Mesendoderm (in vitro differentiated cells): ENCODE data around the gene DLG5.
A peak's percentile ranks its signal among the peaks of the same experiment; 100 is the strongest.

ENCODE experiments used
- DNase-seq: peaks from one replicate; pipeline ENCODE4 v3.0.0; 2013
- H2AK5ac ChIP-seq: 2 replicates; pipeline ENCODE4 v1.6.1; 2013; ENCODE audit warnings: low read length, inconsistent platforms
- H2BK120ac ChIP-seq: 2 replicates; pipeline ENCODE4 v1.6.1; 2013; ENCODE audit warnings: low read depth, mild to moderate bottlenecking, low read length, moderate library complexity, mixed read lengths
- H2BK15ac ChIP-seq: replicated peaks from 2 replicates; pipeline ENCODE4 v1.6.1; 2013; ENCODE audit warnings: low read depth, mild to moderate bottlenecking, moderate library complexity
- H2BK5ac ChIP-seq: 2 replicates; pipeline ENCODE4 v1.6.1; 2013; ENCODE audit warnings: low read length, inconsistent platforms
- H3K18ac ChIP-seq: 2 replicates; pipeline ENCODE4 v1.6.1; 2013; ENCODE audit warnings: mild to moderate bottlenecking, low read length, mixed read lengths
- H3K23ac ChIP-seq: one replicate; pipeline ENCODE4 v1.6.1; 2013; ENCODE audit warnings: low read length
- H3K27ac ChIP-seq: 2 replicates; pipeline ENCODE4 v1.5.1; 2013; ENCODE audit warnings: low read depth, mild to moderate bottlenecking, inconsistent platforms, low read length, moderate library complexity
- H3K27me3 ChIP-seq: 2 replicates; pipeline ENCODE4 v1.6.1; 2013; ENCODE audit warnings: low read length, control low read depth, mild to moderate bottlenecking, inconsistent platforms; ENCODE audit not compliant: insufficient read depth, poor library complexity
- H3K36me3 ChIP-seq: 2 replicates; pipeline ENCODE4 v1.6.1; 2013; ENCODE audit warnings: low read length, inconsistent platforms; ENCODE audit not compliant: control insufficient read depth, insufficient read depth
- H3K4ac ChIP-seq: one replicate; pipeline ENCODE4 v1.6.1; 2013; ENCODE audit warnings: low read depth, mild to moderate bottlenecking, low read length, moderate library complexity
- H3K4me1 ChIP-seq: 2 replicates; pipeline ENCODE4 v1.6.1; 2013; ENCODE audit warnings: low read depth, low read length, inconsistent platforms; ENCODE audit not compliant: control insufficient read depth
- H3K4me2 ChIP-seq: 2 replicates; pipeline ENCODE4 v1.6.1; 2013; ENCODE audit warnings: low read length
- H3K4me3 ChIP-seq: 2 replicates; pipeline ENCODE4 v1.5.1; 2013; ENCODE audit warnings: mild to moderate bottlenecking, low read length
- H3K56ac ChIP-seq: one replicate; pipeline ENCODE4 v1.6.1; 2013; ENCODE audit warnings: low read length
- H3K79me1 ChIP-seq: 2 replicates; pipeline ENCODE4 v1.6.1; 2013; ENCODE audit warnings: low read length, inconsistent platforms
- H3K79me2 ChIP-seq: 2 replicates; pipeline ENCODE4 v1.6.1; 2013; ENCODE audit warnings: mild to moderate bottlenecking, low read length; ENCODE audit not compliant: control insufficient read depth, insufficient read depth
- H3K9ac ChIP-seq: 2 replicates; pipeline ENCODE4 v1.6.1; 2013; ENCODE audit warnings: low read length, inconsistent platforms
- H4K5ac ChIP-seq: one replicate; pipeline ENCODE4 v1.6.1; 2013; ENCODE audit warnings: low read length
- H4K8ac ChIP-seq: one replicate; pipeline ENCODE4 v1.6.1; 2013; ENCODE audit warnings: low read depth, mild to moderate bottlenecking, control low read depth, low read length, moderate library complexity
- WGBS: extraction: QIAGEN DNeasy Blood & Tissue Kit; methylation state at CpG from one replicate; pipeline ENCODE4 v1.1.7; 2013; ENCODE audit warnings: low lambda C conversion rate, missing lambda C conversion rate; ENCODE audit not compliant: insufficient coverage; ENCODE audit errors: extremely low coverage; 5-methylcytosine and 5-hydroxymethylcytosine counted together

Gene DLG5

GRCh38 chr10:77892761-77893160 is 33.8 kb downstream of the DLG5 start:
- H3K27ac ChIP-seq, result no peak overlapping the region
- H3K18ac ChIP-seq, result no peak overlapping the region
- H2BK15ac ChIP-seq, result no peak overlapping the region
- H3K4ac ChIP-seq, result no peak overlapping the region
- H3K79me1 ChIP-seq, result peaks cover 28% of the 10 kb centered on the region
- H3K79me2 ChIP-seq, result peaks cover 88% of the 10 kb centered on the region
- no peak for DNase-seq
- no peak overlapping the region for H3K4me2 ChIP-seq
- no peak overlapping the region for H2AK5ac ChIP-seq
- no peak overlapping the region for H3K23ac ChIP-seq
- no peak overlapping the region for H3K9ac ChIP-seq
- H3K27me3 ChIP-seq, result no peaks in the 10 kb centered on the region
- H3K36me3 ChIP-seq, result no peaks in the 10 kb centered on the region
- H2BK5ac ChIP-seq, result no peak overlapping the region
- no CpG with 5 or more reads among the region's 5 CpGs for WGBS
- H3K4me1 ChIP-seq, result peaks cover 30% of the 10 kb centered on the region
- H4K8ac ChIP-seq, result no peak overlapping the region
- H2BK120ac ChIP-seq, result no peak overlapping the region
- H3K56ac ChIP-seq, result peak overlapping the region; percentile 56
- H3K4me3 ChIP-seq, result no peak overlapping the region
- no peak overlapping the region for H4K5ac ChIP-seq

GRCh38 chr10:77892021-77892739 is 34.4 kb downstream of the DLG5 start:
- H3K36me3 ChIP-seq, result no peaks in the 10 kb centered on the region
- H3K9ac ChIP-seq, result no peak overlapping the region
- H3K56ac ChIP-seq, result peak overlapping the region; percentile 20
- H3K4me2 ChIP-seq, result no peak overlapping the region
- H3K4me3 ChIP-seq, result no peak overlapping the region
- no peak overlapping the region for H3K18ac ChIP-seq
- H3K23ac ChIP-seq, result no peak overlapping the region
- H2BK5ac ChIP-seq, result no peak overlapping the region
- peaks cover 91% of the 10 kb centered on the region for H3K79me2 ChIP-seq
- whole genome bisulfite sequencing, result no CpG with 5 or more reads among the region's 8 CpGs
- no peaks in the 10 kb centered on the region for H3K27me3 ChIP-seq
- H2BK120ac ChIP-seq, result no peak overlapping the region
- H2BK15ac ChIP-seq, result no peak overlapping the region
- H3K4me1 ChIP-seq, result peaks cover 32% of the 10 kb centered on the region
- H3K27ac ChIP-seq, result peak overlapping the region; percentile 46
- no peak for DNase-seq
- no peak overlapping the region for H4K8ac ChIP-seq
- H3K79me1 ChIP-seq, result peaks cover 29% of the 10 kb centered on the region
- H2AK5ac ChIP-seq, result no peak overlapping the region
- no peak overlapping the region for H3K4ac ChIP-seq
- no peak overlapping the region for H4K5ac ChIP-seq

GRCh38 chr10:77890097-77890496 is 36.5 kb downstream of the DLG5 start:
- DNase-seq, result peak; percentile 94
- Histone ChIP-seq H3K4me2 (no peak overlapping the region), H2BK120ac (no peak overlapping the region), H3K4me3 (no peak overlapping the region), H3K27me3 (no peaks in the 10 kb centered on the region), H2AK5ac (no peak overlapping the region), H3K27ac (no peak overlapping the region), H3K36me3 (no peaks in the 10 kb centered on the region), H3K18ac (no peak overlapping the region), H3K4me1 (peaks cover 37% of the 10 kb centered on the region), H2BK5ac (no peak overlapping the region), H4K5ac (no peak overlapping the region), H3K9ac (no peak overlapping the region), H3K56ac (no peak overlapping the region), H3K23ac (no peak overlapping the region), H3K79me1 (peaks cover 37% of the 10 kb centered on the region), H2BK15ac (no peak overlapping the region), H3K79me2 (peaks cover 97% of the 10 kb centered on the region), H3K4ac (no peak overlapping the region), H4K8ac (no peak overlapping the region)
- WGBS, result no CpG with 5 or more reads among the region's 7 CpGs

- H3K4me1 ChIP-seq, result peaks cover 39% of the 10 kb centered on the region
- H3K36me3 ChIP-seq, result no peaks in the 10 kb centered on the region
- no peak overlapping the region for H2BK15ac ChIP-seq
- H3K18ac ChIP-seq, result peak overlapping the region; percentile 88
- peaks cover 41% of the 10 kb centered on the region for H3K79me1 ChIP-seq
- WGBS, result no CpG with 5 or more reads among the region's 8 CpGs
- H3K56ac ChIP-seq, result peak overlapping the region; percentile 77
- peak; percentile 95 for DNase-seq
- no peak overlapping the region for H3K23ac ChIP-seq
- no peak overlapping the region for H2BK5ac ChIP-seq
- H3K4me2 ChIP-seq, result no peak overlapping the region
- H3K27ac ChIP-seq, result peak overlapping the region; percentile 42
- H2BK120ac ChIP-seq, result no peak overlapping the region
- no peak overlapping the region for H3K4ac ChIP-seq
- H3K9ac ChIP-seq, result peak overlapping the region; percentile 47
- no peaks in the 10 kb centered on the region for H3K27me3 ChIP-seq
- no peak overlapping the region for H2AK5ac ChIP-seq
- H3K79me2 ChIP-seq, result peaks cover 98% of the 10 kb centered on the region
- no peak overlapping the region for H4K8ac ChIP-seq
- H4K5ac ChIP-seq, result no peak overlapping the region
- H3K4me3 ChIP-seq, result no peak overlapping the region
These were observed 37.2 kb downstream of the DLG5 start for GRCh38 chr10:77889277-77889903.

GRCh38 chr10:77888356-77888703 is 38.2 kb downstream of the DLG5 start:
- no peak overlapping the region for H3K4ac ChIP-seq
- H3K79me1 ChIP-seq, result peaks cover 39% of the 10 kb centered on the region
- H3K9ac ChIP-seq, result peak overlapping the region; percentile 4
- no peak for DNase-seq
- H3K4me1 ChIP-seq, result peaks cover 34% of the 10 kb centered on the region
- no peak overlapping the region for H3K4me3 ChIP-seq
- no peaks in the 10 kb centered on the region for H3K36me3 ChIP-seq
- H2BK15ac ChIP-seq, result no peak overlapping the region
- no peak overlapping the region for H3K18ac ChIP-seq
- no peak overlapping the region for H2BK5ac ChIP-seq
- no CpG with 5 or more reads among the region's 7 CpGs for WGBS
- no peak overlapping the region for H3K27ac ChIP-seq
- no peaks in the 10 kb centered on the region for H3K27me3 ChIP-seq
- H2BK120ac ChIP-seq, result no peak overlapping the region
- H3K56ac ChIP-seq, result peak overlapping the region; percentile 77
- no peak overlapping the region for H3K23ac ChIP-seq
- no peak overlapping the region for H2AK5ac ChIP-seq
- no peak overlapping the region for H4K8ac ChIP-seq
- H3K4me2 ChIP-seq, result no peak overlapping the region
- H4K5ac ChIP-seq, result no peak overlapping the region
- peaks cover 98% of the 10 kb centered on the region for H3K79me2 ChIP-seq
